ENCODE data around the gene SRD5A1. TPM values are rescaled to one million over a fixed set of nuclear protein-coding genes. Genes with fewer than 3 reads are reported as not detected.

Gene SRD5A1
- total RNA-seq, 1 donor from 2014 or later, result 6.0 TPM

Other genes with a start within 250 kb of the SRD5A1 start
- gene UBE2QL1, start 184.6 kb upstream of the SRD5A1 start, total RNA-seq, result 0.89 TPM
- gene NSUN2, start 396 bp upstream of the SRD5A1 start, total RNA-seq, result 48.9 TPM
- gene TENT4A, start 80.0 kb downstream of the SRD5A1 start, total RNA-seq, result 25.1 TPM

Measured in skin of body (tissue), 1 donor.